ENCODE data around the gene SLC12A8.

SLC12A8 gene

GRCh38 chr3:125213946-125214542 lies 1.5 kb upstream of the SLC12A8 start:
- DNase-seq, result no peak

- DNase-seq, result no peak
These were observed 812 bp upstream of the SLC12A8 start for GRCh38 chr3:125213364-125213755.

- no peak for DNase-seq
These were observed 448 bp downstream of the SLC12A8 start for GRCh38 chr3:125212091-125212508.

- no peak for DNase-seq
These were observed 941 bp downstream of the SLC12A8 start for GRCh38 chr3:125211523-125212090.

GRCh38 chr3:125207949-125208568 lies 4.5 kb downstream of the SLC12A8 start:
- no peak for DNase-seq

GRCh38 chr3:125207507-125207906 lies 5.0 kb downstream of the SLC12A8 start:
- no peak for DNase-seq

- no peak for DNase-seq
These were observed 5.6 kb downstream of the SLC12A8 start for GRCh38 chr3:125206934-125207333.

- no peak for DNase-seq
These were observed 8.8 kb downstream of the SLC12A8 start for GRCh38 chr3:125203731-125204130.

- no peak for DNase-seq
These were observed 10.4 kb downstream of the SLC12A8 start for GRCh38 chr3:125202197-125202596.

- DNase-seq, result no peak
These were observed 11.8 kb downstream of the SLC12A8 start for GRCh38 chr3:125200731-125201139.

- DNase-seq, result no peak
These were observed 17.5 kb downstream of the SLC12A8 start for GRCh38 chr3:125194849-125195601.

- no peak for DNase-seq
These were observed 18.3 kb downstream of the SLC12A8 start for GRCh38 chr3:125194061-125194848.

GRCh38 chr3:125192190-125193035 lies 20.1 kb downstream of the SLC12A8 start:
- no peak for DNase-seq

- no peak for DNase-seq
These were observed 20.8 kb downstream of the SLC12A8 start for GRCh38 chr3:125191730-125192129.

- no peak for DNase-seq
These were observed 21.3 kb downstream of the SLC12A8 start for GRCh38 chr3:125191256-125191655.

- no peak for DNase-seq
These were observed 21.8 kb downstream of the SLC12A8 start for GRCh38 chr3:125190786-125191185.

- DNase-seq, result no peak
These were observed 23.0 kb downstream of the SLC12A8 start for GRCh38 chr3:125189378-125190165.

GRCh38 chr3:125188955-125189354 lies 23.6 kb downstream of the SLC12A8 start:
- no peak for DNase-seq

GRCh38 chr3:125187599-125187910 lies 25.0 kb downstream of the SLC12A8 start:
- no peak for DNase-seq

- no peak for DNase-seq
These were observed 25.5 kb downstream of the SLC12A8 start for GRCh38 chr3:125186800-125187598.

Measured in CD4-positive, alpha-beta T cell treated with Interleukin-15 for 1 hour (primary cell).